Panc1 (cell line): ENCODE measurements around the gene FIGN.

Experiments
- CTCF ChIP-seq: fragments of 450-650 bp; IDR thresholded peaks from 2 replicates; pipeline ENCODE4 v1.5.1; 2017; ENCODE audit warnings: mild to moderate bottlenecking
- TCF7L2 ChIP-seq: IDR thresholded peaks from 2 replicates; pipeline ENCODE4 v1.6.1; 2011; ENCODE audit warnings: mild to moderate bottlenecking, low read depth, low read length, inconsistent platforms

GRCh38 chr2:163682695-163683094 lies 53.1 kb downstream of the FIGN start:
- TF ChIP-seq TCF7L2 = no peak
- TF ChIP-seq CTCF = no peak; the same call in 1 of the 2 replicates
